Coronary artery (tissue), 2 donors: ENCODE measurements around the gene EXOC5.
"Not testable (repeated sequence)": the region's sequence is repeated elsewhere in the genome, so short reads cannot be mapped to it uniquely, and the experiment has no call there.

ENCODE experiments used
- DNase-seq: peaks from one replicate; pipeline ENCODE4 v3.0.0-alpha.2; 2017; ENCODE audit warnings: low spot score
- H3K27ac ChIP-seq, 2 donors: fragments of 200-600 bp; sonication (generic); one replicate each; pipeline ENCODE4 v1.5.1; 2016 to 2019
- H3K4me3 ChIP-seq: fragments of 200-600 bp; sonication (generic); 2 replicates; pipeline ENCODE4 v1.5.1; 2016; ENCODE audit warnings: mild to moderate bottlenecking, moderate library complexity
- TF ChIP-seq, protein P1 (sequence below): fragments of 200-600 bp; sonication (generic); IDR thresholded peaks from one replicate; pipeline ENCODE4 v1.5.1; 2019; ENCODE audit warnings: antibody characterized with exemption

EXOC5 gene

DNA sequence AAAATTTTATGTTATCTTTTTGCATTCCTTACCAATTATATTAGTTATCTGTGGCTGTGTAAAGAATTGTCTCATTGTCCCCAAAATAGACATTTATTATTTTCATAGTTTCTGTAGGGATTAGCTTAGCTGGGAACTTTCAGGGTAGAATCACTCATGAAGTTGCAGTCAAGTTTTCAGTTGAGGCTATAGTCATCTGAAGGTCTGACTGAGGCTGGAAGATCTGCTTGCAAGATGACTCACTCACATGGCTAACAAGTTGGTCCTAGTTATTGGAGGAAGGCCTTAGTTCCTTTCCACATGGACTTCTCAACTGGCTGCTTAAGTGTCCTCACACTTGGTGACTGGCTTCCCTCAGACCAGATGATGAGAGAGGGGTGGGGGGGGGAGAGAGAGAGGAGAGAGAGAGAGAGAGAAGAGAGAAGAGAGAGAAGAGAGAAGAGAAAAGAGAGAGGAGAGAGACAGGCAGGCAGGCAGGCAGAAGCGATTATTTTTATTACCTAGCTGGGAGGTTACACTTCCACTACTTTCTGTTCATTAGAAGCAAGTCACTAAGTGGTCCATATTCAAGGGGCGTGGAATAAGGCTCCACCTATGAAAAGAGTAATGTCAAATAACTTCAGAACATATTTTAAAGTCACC is 6.4 kb upstream of the EXOC5 start:
- H3K27ac ChIP-seq, result no peak overlapping the region

DNA sequence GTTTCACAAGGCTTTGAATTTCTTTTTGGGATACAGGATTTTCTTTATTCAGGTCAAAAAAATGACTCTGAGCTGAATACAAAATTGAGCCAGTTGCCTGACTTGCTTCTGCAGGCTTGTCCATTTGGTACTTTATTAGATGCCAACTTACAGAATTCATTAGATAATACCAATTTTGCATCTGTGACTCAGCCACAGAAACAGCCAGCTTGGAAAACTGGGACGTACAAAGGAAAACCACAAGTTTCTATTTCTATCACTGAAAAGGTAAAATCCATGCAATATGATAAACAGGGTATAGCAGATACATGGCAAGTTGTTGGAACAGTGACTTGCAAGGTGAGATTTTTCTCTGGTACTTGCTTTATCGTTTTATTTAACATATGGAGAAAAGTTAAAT is 5.8 kb upstream of the EXOC5 start:
- Histone ChIP-seq H3K4me3 (no peak overlapping the region), H3K27ac (no peak overlapping the region)
- DNase-seq, result no peak
- TF ChIP-seq, protein P1, sequence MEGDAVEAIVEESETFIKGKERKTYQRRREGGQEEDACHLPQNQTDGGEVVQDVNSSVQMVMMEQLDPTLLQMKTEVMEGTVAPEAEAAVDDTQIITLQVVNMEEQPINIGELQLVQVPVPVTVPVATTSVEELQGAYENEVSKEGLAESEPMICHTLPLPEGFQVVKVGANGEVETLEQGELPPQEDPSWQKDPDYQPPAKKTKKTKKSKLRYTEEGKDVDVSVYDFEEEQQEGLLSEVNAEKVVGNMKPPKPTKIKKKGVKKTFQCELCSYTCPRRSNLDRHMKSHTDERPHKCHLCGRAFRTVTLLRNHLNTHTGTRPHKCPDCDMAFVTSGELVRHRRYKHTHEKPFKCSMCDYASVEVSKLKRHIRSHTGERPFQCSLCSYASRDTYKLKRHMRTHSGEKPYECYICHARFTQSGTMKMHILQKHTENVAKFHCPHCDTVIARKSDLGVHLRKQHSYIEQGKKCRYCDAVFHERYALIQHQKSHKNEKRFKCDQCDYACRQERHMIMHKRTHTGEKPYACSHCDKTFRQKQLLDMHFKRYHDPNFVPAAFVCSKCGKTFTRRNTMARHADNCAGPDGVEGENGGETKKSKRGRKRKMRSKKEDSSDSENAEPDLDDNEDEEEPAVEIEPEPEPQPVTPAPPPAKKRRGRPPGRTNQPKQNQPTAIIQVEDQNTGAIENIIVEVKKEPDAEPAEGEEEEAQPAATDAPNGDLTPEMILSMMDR, result no peak

More for the DNA sequence above, 6.4 kb upstream of the EXOC5 start:
- TF ChIP-seq, protein P1, result no peak
- H3K4me3 ChIP-seq, result no peak overlapping the region
- DNase-seq, result no peak

- H3K27ac ChIP-seq, result no peak overlapping the region
- TF ChIP-seq, protein P1, result no peak
Measured at GRCh38 chr14:57273236-57273635, 4.5 kb upstream of the EXOC5 start.

DNA sequence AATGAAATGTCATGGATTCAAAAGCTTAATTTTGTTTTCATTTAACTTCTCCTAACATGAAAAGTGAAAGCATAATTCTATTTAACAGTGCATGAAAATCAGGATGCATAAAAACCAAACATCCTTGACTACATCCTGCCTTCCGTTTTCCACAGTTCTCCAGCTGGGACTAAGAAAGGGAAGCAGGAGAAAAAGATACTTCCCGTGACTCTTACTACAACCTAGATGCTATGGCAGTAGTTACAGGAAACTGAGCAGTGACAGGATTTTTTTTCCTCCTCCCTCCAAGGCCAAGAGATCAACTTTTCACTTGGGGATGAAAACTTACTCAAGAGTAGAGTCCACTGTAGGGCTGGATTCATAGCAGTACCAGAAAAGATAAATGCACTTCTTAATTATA is 2.6 kb downstream of the EXOC5 start:
- H3K4me3 ChIP-seq, result no peak overlapping the region

More at GRCh38 chr14:57273236-57273635, 4.5 kb upstream of the EXOC5 start:
- H3K4me3 ChIP-seq, result no peak overlapping the region
- no peak for DNase-seq

DNA sequence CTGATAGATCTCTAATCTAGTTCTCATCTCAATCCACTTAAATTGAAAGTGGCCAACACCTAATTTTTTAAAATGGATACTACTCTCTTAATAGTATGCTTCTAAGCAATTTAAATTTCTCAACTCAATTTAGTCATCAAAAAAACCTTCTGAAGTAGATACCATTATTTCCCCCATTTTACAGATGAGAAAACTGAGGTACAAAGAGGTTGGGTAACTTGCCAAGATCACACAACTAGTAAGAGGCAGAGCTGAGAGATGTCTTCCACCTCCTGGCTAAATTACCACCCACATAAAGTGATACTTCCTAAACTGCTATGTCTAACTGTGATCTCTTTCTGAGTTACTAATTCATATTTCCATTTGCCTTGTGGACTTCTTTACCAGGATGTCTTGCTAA is 6.6 kb downstream of the EXOC5 start:
- Histone ChIP-seq H3K4me3 (no peak overlapping the region), H3K27ac (no peak overlapping the region)
- DNase-seq, result no peak
- TF ChIP-seq, protein P1, result no peak

More for the DNA sequence above, 2.6 kb downstream of the EXOC5 start:
- TF ChIP-seq, protein P1, result no peak
- H3K27ac ChIP-seq, result no peak overlapping the region
- no peak for DNase-seq

DNA sequence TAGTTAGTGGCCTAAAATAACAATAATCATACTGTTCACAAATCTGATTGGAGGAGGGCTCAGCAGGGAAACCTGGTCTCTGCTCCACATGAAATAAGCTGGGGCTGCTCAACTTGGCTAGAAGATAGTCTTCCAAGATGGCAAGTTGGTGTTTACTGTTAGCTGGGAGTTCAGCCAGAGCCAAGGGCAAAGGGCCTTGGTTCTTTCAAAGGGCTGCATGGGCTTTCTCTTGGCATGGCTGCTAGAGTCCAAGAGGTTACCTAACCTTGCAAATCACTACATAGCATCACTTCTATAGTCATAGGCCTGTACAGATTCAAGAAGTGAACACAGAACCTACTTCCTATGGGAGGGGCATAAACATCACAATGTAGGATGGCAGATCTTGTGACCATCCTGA is 7.1 kb downstream of the EXOC5 start:
- TF ChIP-seq, protein P1, result no peak
- DNase-seq, result no peak
- H3K27ac ChIP-seq, result no peak overlapping the region
- H3K4me3 ChIP-seq, result no peak overlapping the region

GRCh38 chr14:57259672-57260071 is 9.0 kb downstream of the EXOC5 start:
- TF ChIP-seq, protein P1, result no peak
- no peak for DNase-seq
- H3K4me3 ChIP-seq, result no peak overlapping the region
- H3K27ac ChIP-seq, result no peak overlapping the region

DNA sequence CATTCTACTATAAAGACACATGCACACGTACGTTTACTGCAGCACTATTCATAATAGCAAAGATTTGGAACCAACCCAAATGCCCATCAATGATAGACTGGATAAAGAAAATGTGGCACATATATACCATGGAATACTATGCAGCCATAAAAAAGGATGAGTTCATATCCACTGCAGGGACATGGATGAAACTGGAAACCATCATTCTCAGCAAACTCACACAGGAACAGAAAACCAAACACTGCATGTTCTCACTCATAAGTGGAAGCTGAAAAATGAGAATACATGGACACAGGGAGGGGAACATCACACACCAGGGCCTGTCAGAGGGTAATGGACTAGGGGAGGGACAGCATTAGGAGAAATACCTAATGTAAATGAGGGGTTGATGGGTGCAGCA is 10.5 kb downstream of the EXOC5 start:
- not testable (repeated sequence) for H3K4me3 ChIP-seq, DNase-seq, H3K27ac ChIP-seq
